Gastrocnemius medialis (tissue), 4 donors: ENCODE data around the gene BMP4. TPM values are rescaled to one million over a fixed set of nuclear protein-coding genes. Genes with fewer than 3 reads are reported as not detected.

Experiments used
- ATAC-seq, 2 donors: fragments of 150-250 bp; one replicate each; pipeline ENCODE4 v1.9.1; 2016
- DNase-seq, 2 donors: peaks; one replicate each; pipeline ENCODE4 v3.0.0-alpha.2; 2019
- H3K27ac ChIP-seq, 4 donors: fragments of 200-600 bp; sonication (generic); 1 replicate in 1 of 4; 2 replicates in 3 of 4; pipeline ENCODE4 v1.5.1; 2016 to 2018; ENCODE audit warnings: mild to moderate bottlenecking in 2 of 4, moderate library complexity in 1 of 4
- H3K27me3 ChIP-seq, 3 donors: fragments of 200-600 bp; sonication (generic) in 2 of 3; 1 replicate in 1 of 3; 2 replicates in 2 of 3; pipeline versions ENCODE4 v1.5.1 to v1.6.0; 2016 to 2019; ENCODE audit warnings: mild to moderate bottlenecking in 1 of 3, moderate library complexity in 1 of 3
- H3K36me3 ChIP-seq, 2 donors: fragments of 200-600 bp; sonication (generic) in 1 of 2; one replicate each; pipeline ENCODE4 v1.5.1; 2017 to 2018
- H3K4me1 ChIP-seq, 2 donors: fragments of 200-600 bp; sonication (generic) in 1 of 2; one replicate each; pipeline ENCODE4 v1.5.1; 2016 to 2017; ENCODE audit warnings: mild to moderate bottlenecking in 2 of 2
- H3K4me3 ChIP-seq, 4 donors: fragments of 200-600 bp; sonication (generic) in 3 of 4; 1 replicate in 1 of 4; 2 replicates in 3 of 4; pipeline ENCODE4 v1.5.1; 2016 to 2019; ENCODE audit warnings: mild to moderate bottlenecking in 2 of 4
- H3K9me3 ChIP-seq, 3 donors: fragments of 200-600 bp; sonication (generic) in 2 of 3; 1 replicate in 1 of 3; 2 replicates in 2 of 3; pipeline ENCODE4 v1.5.1; 2016 to 2019
- POLR2A ChIP-seq, 2 donors: fragments of 450-650 bp; IDR thresholded peaks; one replicate each; pipeline ENCODE4 v1.6.1; 2017; ENCODE audit warnings: antibody characterized with exemption in 2 of 2, mild to moderate bottlenecking in 2 of 2, moderate library complexity in 2 of 2
- in situ Hi-C, 4 donors: fragments of 200-750 bp; cut with MboI; loops; one replicate each; pipeline versions ENCODE4 v1.15.0 to v1.8.0; 2017; ENCODE audit warnings: low sequenced_read_pairs in 4 of 4
- intact Hi-C: fragments of 100-400 bp; cut with DNase I; formaldehyde crosslinking; loops from one replicate; pipeline ENCODE4 v1.15.1; 2023; ENCODE audit warnings: low total_unique reads
- total RNA-seq, 4 donors: library from RNA; depleted of rRNA; stranded (reverse); fragments of >200 nt; gene quantifications; one replicate each; pipeline versions ENCODE4 v1.1.0 to v1.2.3, GENCODE V29; 2016
- TF ChIP-seq, protein P1 (sequence below), 5 experiments: fragments of 450-650 bp in 3 of 5; fragments of 200-600 bp in 2 of 5; sonication (generic) in 2 of 5; IDR thresholded peaks in 4 of 5; conservative IDR thresholded peaks in 1 of 5; 1 replicate in 4 of 5; 2 replicates in 1 of 5; pipeline ENCODE4 v1.5.1; 2016 to 2019; ENCODE audit warnings: antibody characterized with exemption in 5 of 5, mild to moderate bottlenecking in 3 of 5, moderate library complexity in 3 of 5

BMP4 gene
- total RNA-seq, 4 donors from 2014 or later: 2.0 to 9.4 (median 7.6) TPM

DNA sequence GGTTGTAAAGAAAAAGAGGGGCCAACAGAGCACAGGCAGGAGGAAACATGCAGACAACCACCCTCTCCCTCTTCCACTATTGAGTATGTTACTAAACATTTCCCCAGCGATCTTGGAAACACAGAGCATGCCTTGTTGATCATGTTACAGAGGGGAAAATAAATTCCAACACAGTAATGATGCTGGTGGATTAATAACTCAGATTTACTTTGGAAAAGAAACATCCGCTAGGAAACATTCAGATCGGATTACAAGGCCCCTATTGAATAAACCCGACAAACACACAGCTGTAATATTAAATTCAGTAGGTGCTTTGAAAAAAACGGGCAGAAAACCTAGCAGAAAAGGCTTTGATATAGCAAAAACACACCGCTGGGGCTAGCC lies 5.4 kb downstream of the BMP4 start:
- in situ Hi-C loops (no loop called here), intact Hi-C loops (loop anchor here (10.0 kb wide), 5 partner anchors 56 to 416 kb away; no protein-coding TSS in a partner anchor)
- H3K27ac ChIP-seq: peak overlapping the region in 1 of 4 donors; percentile 79
- H3K27me3 ChIP-seq: peaks cover 51 to 69% (median 53%) of the 10 kb centered on the region in 3 donors
- H3K4me3 ChIP-seq: peak overlapping the region; percentile 60 to 68 (median 66)
- TF ChIP-seq POLR2A (IDR thresholded peaks at IDR 0.05): no peak
- TF ChIP-seq, protein P1, sequence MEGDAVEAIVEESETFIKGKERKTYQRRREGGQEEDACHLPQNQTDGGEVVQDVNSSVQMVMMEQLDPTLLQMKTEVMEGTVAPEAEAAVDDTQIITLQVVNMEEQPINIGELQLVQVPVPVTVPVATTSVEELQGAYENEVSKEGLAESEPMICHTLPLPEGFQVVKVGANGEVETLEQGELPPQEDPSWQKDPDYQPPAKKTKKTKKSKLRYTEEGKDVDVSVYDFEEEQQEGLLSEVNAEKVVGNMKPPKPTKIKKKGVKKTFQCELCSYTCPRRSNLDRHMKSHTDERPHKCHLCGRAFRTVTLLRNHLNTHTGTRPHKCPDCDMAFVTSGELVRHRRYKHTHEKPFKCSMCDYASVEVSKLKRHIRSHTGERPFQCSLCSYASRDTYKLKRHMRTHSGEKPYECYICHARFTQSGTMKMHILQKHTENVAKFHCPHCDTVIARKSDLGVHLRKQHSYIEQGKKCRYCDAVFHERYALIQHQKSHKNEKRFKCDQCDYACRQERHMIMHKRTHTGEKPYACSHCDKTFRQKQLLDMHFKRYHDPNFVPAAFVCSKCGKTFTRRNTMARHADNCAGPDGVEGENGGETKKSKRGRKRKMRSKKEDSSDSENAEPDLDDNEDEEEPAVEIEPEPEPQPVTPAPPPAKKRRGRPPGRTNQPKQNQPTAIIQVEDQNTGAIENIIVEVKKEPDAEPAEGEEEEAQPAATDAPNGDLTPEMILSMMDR (IDR thresholded peaks at IDR 0.05 in 4 of 5, conservative IDR thresholded peaks at IDR 0.05 in 1 of 5): no peak
- ATAC-seq: no peak
- H3K36me3 ChIP-seq: no peaks in the 10 kb centered on the region
- no peaks in the 10 kb centered on the region for H3K9me3 ChIP-seq
- no peak for DNase-seq
- H3K4me1 ChIP-seq: peaks cover 4 to 30% of the 10 kb centered on the region in 2 donors

DNA sequence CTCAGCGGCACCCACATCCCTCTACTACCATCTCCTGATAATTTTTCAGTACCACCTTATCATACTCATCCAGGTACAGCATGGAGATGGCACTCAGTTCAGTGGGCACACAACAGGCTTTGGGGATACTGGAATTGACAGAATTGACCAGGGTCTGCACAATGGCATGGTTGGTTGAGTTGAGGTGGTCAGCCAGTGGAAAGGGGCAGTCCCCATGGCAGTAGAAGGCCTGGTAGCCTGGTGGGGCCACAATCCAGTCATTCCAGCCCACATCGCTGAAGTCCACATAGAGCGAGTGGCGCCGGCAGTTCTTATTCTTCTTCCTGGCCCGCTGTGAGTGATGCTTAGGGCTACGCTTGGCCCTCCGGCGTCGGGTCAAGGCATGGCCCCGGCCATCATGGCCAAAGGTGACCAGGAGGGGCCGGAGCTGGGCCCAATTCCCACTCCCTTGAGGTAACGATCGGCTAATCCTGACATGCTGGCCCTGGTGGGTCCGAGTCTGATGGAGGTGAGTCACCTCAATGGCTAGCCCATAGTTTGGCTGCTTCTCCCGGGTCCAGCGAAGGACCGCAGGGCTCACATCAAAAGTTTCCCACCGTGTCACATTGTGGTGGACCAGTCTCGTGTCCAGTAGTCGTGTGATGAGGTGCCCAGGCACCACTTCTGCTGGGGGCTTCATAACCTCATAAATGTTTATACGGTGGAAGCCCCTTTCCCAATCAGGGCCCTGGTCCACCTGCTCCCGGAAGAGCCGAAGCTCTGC lies 6.4 kb downstream of the BMP4 start:
- in situ Hi-C loops: no loop called here
- Histone ChIP-seq H3K36me3 (no peaks in the 10 kb centered on the region), H3K9me3 (no peaks in the 10 kb centered on the region), H3K27me3 (peaks cover 43 to 63% (median 48%) of the 10 kb centered on the region in 3 donors), H3K27ac (no peak overlapping the region), H3K4me3 (peak overlapping the region in 1 of 4 donors; percentile 68), H3K4me1 (peaks cover 4 to 24% of the 10 kb centered on the region in 2 donors)
- ATAC-seq (no peak), DNase-seq (no peak)
- TF ChIP-seq POLR2A (IDR thresholded peaks at IDR 0.05): no peak
- TF ChIP-seq, protein P1 (IDR thresholded peaks at IDR 0.05 in 4 of 5, conservative IDR thresholded peaks at IDR 0.05 in 1 of 5): no peak
- intact Hi-C loops: loop anchor here (10.0 kb wide), 5 partner anchors 55 to 415 kb away; no protein-coding TSS in a partner anchor

DNA sequence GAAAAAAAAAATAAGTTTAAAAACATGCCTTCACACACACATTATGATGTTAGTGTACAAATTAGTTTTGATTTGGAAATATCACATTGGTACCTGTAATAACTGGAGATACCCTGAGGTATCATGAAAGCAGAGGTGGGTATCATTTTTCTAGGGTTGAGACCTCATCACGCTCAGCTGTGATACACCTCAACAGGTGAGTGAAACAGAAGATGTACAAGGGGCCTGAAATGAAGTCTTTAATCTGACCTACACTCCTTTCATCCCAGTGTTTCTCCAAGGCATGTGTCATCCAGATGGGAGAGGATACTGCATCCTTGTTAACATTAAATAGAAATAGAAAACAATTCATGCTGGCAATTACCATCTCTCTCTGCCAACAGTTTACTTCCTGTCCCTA lies 7.4 kb downstream of the BMP4 start:
- ATAC-seq (no peak), DNase-seq (no peak)
- Histone ChIP-seq H3K27ac (no peak overlapping the region), H3K4me1 (peaks cover 4 to 18% of the 10 kb centered on the region in 2 donors), H3K36me3 (no peaks in the 10 kb centered on the region), H3K9me3 (no peaks in the 10 kb centered on the region), H3K4me3 (no peak overlapping the region), H3K27me3 (peaks cover 33 to 55% (median 40%) of the 10 kb centered on the region in 3 donors)
- intact Hi-C loops: no loop called here
- in situ Hi-C loops: no loop called here
- TF ChIP-seq, protein P1 (IDR thresholded peaks at IDR 0.05 in 4 of 5, conservative IDR thresholded peaks at IDR 0.05 in 1 of 5): no peak
- no peak for TF ChIP-seq POLR2A (IDR thresholded peaks at IDR 0.05)

DNA sequence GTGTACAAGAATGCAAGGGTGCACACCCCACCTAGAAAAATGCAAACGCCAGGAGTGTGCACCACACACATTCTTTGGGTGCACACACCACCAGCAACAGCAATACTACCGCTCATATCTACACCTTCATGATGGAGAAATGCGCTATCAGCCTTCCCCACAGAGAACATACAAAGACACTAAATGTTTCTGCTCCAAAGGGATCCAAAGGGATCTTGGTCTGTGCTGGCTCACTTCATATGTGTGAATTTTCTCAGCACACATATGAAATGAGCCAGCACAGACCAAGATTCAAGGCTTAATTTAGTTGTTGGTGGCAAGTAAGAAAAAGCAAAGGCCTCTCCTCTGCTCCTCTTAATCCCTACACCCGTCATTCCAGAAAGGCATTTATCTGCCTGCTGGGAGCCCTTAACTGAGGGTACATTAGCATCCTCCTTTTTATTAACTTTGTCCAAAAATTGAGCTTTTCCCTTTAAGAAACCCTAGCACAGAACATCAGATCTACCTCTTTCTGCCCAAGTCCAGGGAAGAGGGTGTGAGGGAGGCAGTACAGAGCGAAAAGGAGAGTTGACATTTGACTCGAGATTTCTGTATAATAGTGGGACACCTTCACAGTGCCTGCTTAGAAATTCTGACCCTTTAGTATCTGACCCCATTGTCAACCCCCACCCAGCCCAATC lies 8.3 kb downstream of the BMP4 start:
- peaks cover 27 to 48% (median 40%) of the 10 kb centered on the region in 3 donors for H3K27me3 ChIP-seq

More for the DNA sequence above, 8.3 kb downstream of the BMP4 start:
- no peak overlapping the region for H3K27ac ChIP-seq
- DNase-seq (no peak), ATAC-seq (no peak)
- peaks cover 4 to 14% of the 10 kb centered on the region in 2 donors for H3K4me1 ChIP-seq
- no peak overlapping the region for H3K4me3 ChIP-seq
- in situ Hi-C loops: no loop called here
- no peaks in the 10 kb centered on the region for H3K36me3 ChIP-seq
- intact Hi-C loops: no loop called here
- no peaks in the 10 kb centered on the region for H3K9me3 ChIP-seq
- TF ChIP-seq, protein P1 (IDR thresholded peaks at IDR 0.05 in 4 of 5, conservative IDR thresholded peaks at IDR 0.05 in 1 of 5): no peak
- TF ChIP-seq POLR2A (IDR thresholded peaks at IDR 0.05): no peak
